Panc1 (cell line): ENCODE results near the gene PSG7.
A peak's percentile ranks its signal among the peaks of the same experiment; 100 is the strongest.
"Not testable (repeated sequence)": the region's sequence is repeated elsewhere in the genome, so short reads cannot be mapped to it uniquely, and the experiment has no call there.

Experiments
- CTCF ChIP-seq: fragments of 450-650 bp; IDR thresholded peaks from 2 replicates; pipeline ENCODE4 v1.5.1; 2017; ENCODE audit warnings: mild to moderate bottlenecking
- POLR2AphosphoS5 ChIP-seq: IDR thresholded peaks from 2 replicates; pipeline ENCODE4 v1.6.1; 2012; ENCODE audit warnings: mild to moderate bottlenecking, low read depth, low read length, moderate library complexity
- REST ChIP-seq, 2 experiments: IDR thresholded peaks; 2 replicates each; pipeline ENCODE4 v1.6.1; 2011 to 2012; ENCODE audit warnings: low read depth in 2 of 2, control low read depth in 1 of 2, low read length in 1 of 2, mild to moderate bottlenecking in 1 of 2, moderate library complexity in 1 of 2; ENCODE audit not compliant: insufficient read depth in 1 of 2
- SIN3A ChIP-seq: IDR thresholded peaks from 2 replicates; pipeline ENCODE4 v1.6.1; 2012; ENCODE audit warnings: low read depth, mild to moderate bottlenecking, low read length, moderate library complexity, borderline replicate concordance; ENCODE audit not compliant: insufficient read depth
- TCF7L2 ChIP-seq: IDR thresholded peaks from 2 replicates; pipeline ENCODE4 v1.6.1; 2011; ENCODE audit warnings: mild to moderate bottlenecking, low read depth, low read length, inconsistent platforms

GRCh38 chr19:42923106-42923505, 13.9 kb downstream of the PSG7 start:
- TF ChIP-seq CTCF = peak; percentile 84
- TF ChIP-seq REST (IDR thresholded peaks at IDR 0.05; ENCODE audit: insufficient read depth in 1 of 2, low read depth in 2 of 2, low read length in 1 of 2); TCF7L2; SIN3A; POLR2AphosphoS5: not testable (repeated sequence)
